GM12891 (cell line): Measurements from ENCODE around the gene CA9.

Experiments
- PAX5 ChIP-seq: IDR thresholded peaks from 2 replicates; pipeline ENCODE4 v1.6.1; 2011; ENCODE audit warnings: low read length, moderate library complexity, mild to moderate bottlenecking; ENCODE audit not compliant: insufficient read depth, severe bottlenecking
- POLR2A ChIP-seq: IDR thresholded peaks from 2 replicates; pipeline ENCODE4 v1.6.1; 2011; ENCODE audit warnings: low read depth, low read length, control low read depth
- POLR2AphosphoS5 ChIP-seq: IDR thresholded peaks from 2 replicates; pipeline ENCODE4 v1.6.1; 2011; ENCODE audit warnings: low read depth, low read length, control low read depth
- TAF1 ChIP-seq: IDR thresholded peaks from 2 replicates; pipeline ENCODE4 v1.6.1; 2011; ENCODE audit warnings: low read depth, low read length, control low read depth

DNA sequence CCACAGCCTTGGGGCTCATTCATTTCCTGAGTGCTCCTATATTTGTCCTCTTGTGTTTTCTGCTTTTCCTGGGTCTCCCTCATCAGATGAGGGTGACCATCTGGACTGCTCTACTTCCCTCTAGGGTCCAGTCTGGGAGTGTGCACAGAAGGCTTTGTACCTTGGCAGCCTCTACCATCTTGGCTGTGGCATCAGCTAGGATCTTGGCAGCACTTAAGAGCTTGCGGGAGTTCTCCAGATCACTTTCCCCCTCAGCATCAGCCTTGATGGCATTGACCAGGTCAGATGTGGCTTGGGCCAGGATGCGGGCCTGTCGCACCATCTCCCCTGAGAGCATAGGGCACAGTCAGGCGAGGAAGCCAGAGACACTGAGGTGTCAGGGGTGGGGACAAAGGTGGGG is 42.5 kb downstream of the CA9 start:
- TF ChIP-seq TAF1 (no peak), POLR2AphosphoS5 (no peak), POLR2A (no peak), PAX5 (no peak)
